HK-2 (cell line): ENCODE data around the gene GABRA5.
A peak's percentile ranks its signal among the peaks of the same experiment; 100 is the strongest.
"Not testable (repeated sequence)": the region's sequence is repeated elsewhere in the genome, so short reads cannot be mapped to it uniquely, and the experiment has no call there.

Experiments used
- DNase-seq: peaks from one replicate; pipeline ENCODE4 v3.0.0-alpha.2; 2018; ENCODE audit not compliant: unreplicated experiment

GABRA5 gene

GRCh38 chr15:26877831-26878230, 11.0 kb downstream of the GABRA5 start:
- no peak for DNase-seq

- DNase-seq = no peak
Measured at GRCh38 chr15:26879706-26880105, 12.8 kb downstream of the GABRA5 start.

GRCh38 chr15:26882112-26882511, 15.2 kb downstream of the GABRA5 start:
- no peak for DNase-seq

GRCh38 chr15:26882616-26883365, 15.9 kb downstream of the GABRA5 start:
- DNase-seq = no peak

GRCh38 chr15:26883466-26883865, 16.6 kb downstream of the GABRA5 start:
- DNase-seq = no peak

- DNase-seq = no peak
Measured at GRCh38 chr15:26886566-26886965, 19.7 kb downstream of the GABRA5 start.

- no peak for DNase-seq
Measured at GRCh38 chr15:26887926-26888666, 21.2 kb downstream of the GABRA5 start.

GRCh38 chr15:26888761-26889160, 21.9 kb downstream of the GABRA5 start:
- no peak for DNase-seq

- DNase-seq = peak; percentile 10
Measured at GRCh38 chr15:26889298-26889898, 22.5 kb downstream of the GABRA5 start.

GRCh38 chr15:26890451-26890850, 23.6 kb downstream of the GABRA5 start:
- no peak for DNase-seq

- no peak for DNase-seq
Measured at GRCh38 chr15:26890988-26891387, 24.1 kb downstream of the GABRA5 start.

- DNase-seq = peak; percentile 40
Measured at GRCh38 chr15:26891448-26892181, 24.8 kb downstream of the GABRA5 start.

- DNase-seq = no peak
Measured at GRCh38 chr15:26892182-26892518, 25.3 kb downstream of the GABRA5 start.

GRCh38 chr15:26892678-26893077, 25.8 kb downstream of the GABRA5 start:
- no peak for DNase-seq

- no peak for DNase-seq
Measured at GRCh38 chr15:26893351-26894065, 26.6 kb downstream of the GABRA5 start.

GRCh38 chr15:26894181-26894580, 27.3 kb downstream of the GABRA5 start:
- no peak for DNase-seq

- not testable (repeated sequence) for DNase-seq
Measured at GRCh38 chr15:26895346-26895745, 28.5 kb downstream of the GABRA5 start.

- no peak for DNase-seq
Measured at GRCh38 chr15:26899658-26900057, 32.8 kb downstream of the GABRA5 start.

GRCh38 chr15:26901041-26901440, 34.2 kb downstream of the GABRA5 start:
- no peak for DNase-seq

GRCh38 chr15:26910715-26911114, 43.9 kb downstream of the GABRA5 start:
- DNase-seq = no peak

- no peak for DNase-seq
Measured at GRCh38 chr15:26921433-26921832, 54.6 kb downstream of the GABRA5 start.

GRCh38 chr15:26926081-26926480, 59.2 kb downstream of the GABRA5 start:
- no peak for DNase-seq
